SH-SY5Y (cell line): ENCODE measurements around the gene DTYMK.

Experiments
- GATA2 ChIP-seq: IDR thresholded peaks from 2 replicates; pipeline ENCODE4 v1.6.1; 2011; ENCODE audit warnings: mild to moderate bottlenecking, low read depth, low read length
- GATA3 ChIP-seq: IDR thresholded peaks from 2 replicates; pipeline ENCODE4 v1.6.1; 2011; ENCODE audit warnings: low read depth, mild to moderate bottlenecking, low read length, moderate library complexity

DNA sequence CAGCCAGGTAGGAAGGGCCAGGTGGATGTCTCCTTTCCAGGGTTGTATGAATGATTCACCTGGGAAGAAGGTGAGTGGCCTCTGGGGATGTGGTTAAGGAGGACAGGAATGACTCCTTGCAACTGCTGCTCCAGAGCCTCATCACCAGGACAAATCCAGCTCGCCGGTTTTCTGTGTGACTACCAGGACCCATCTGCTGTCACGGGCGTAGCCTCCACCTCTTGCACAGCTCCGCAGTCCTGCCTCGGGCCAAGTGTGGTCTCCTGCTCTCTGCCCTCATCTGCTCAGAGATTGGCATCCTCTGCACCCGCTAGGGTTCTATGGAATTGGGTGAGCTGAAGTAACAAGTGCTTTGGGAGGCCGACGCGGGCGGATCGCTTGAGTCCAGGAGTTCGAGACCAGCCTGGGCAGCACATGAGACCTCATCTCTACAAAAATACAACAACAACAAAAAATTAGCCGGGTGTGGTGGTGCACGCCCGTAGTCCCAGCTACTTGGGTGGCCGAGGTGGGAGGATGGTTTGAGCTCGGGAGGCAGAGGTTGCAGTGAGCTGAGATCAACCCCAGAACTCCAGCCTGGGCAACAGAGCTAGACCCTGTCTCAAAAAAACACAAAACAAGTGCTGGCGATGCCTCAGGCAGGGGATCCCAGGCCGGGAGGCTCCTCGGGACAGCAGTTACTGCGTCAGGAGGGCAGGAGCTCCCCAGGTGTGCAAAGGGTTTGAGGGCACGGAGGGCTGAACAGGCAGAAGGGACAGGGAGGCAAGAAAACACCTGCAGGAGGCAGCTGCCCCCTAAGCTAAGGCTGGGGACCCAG, 47.0 kb upstream of the DTYMK start:
- TF ChIP-seq GATA3 (no peak), GATA2 (no peak)
